HEK293 (cell line): Measurements from ENCODE around the gene LFNG.
A peak's percentile ranks its signal among the peaks of the same experiment; 100 is the strongest.

ENCODE experiments used
- BCL11A ChIP-seq: fragments of 450-650 bp; formaldehyde crosslinking; IDR thresholded peaks from 2 replicates; pipeline ENCODE4 v1.5.1; 2016; ENCODE audit warnings: low read depth, missing biosample characterization, missing genetic modification characterization
- EGR2 ChIP-seq: fragments of 450-650 bp; formaldehyde crosslinking; IDR thresholded peaks from 2 replicates; pipeline ENCODE4 v1.5.1; 2016; ENCODE audit warnings: low read depth, missing biosample characterization, missing genetic modification characterization
- GLIS2 ChIP-seq: fragments of 450-650 bp; formaldehyde crosslinking; IDR thresholded peaks from 2 replicates; pipeline ENCODE4 v1.5.1; 2016; ENCODE audit warnings: missing biosample characterization, missing genetic modification characterization
- HOXC10 ChIP-seq: sonication (generic); formaldehyde crosslinking; IDR thresholded peaks from 2 replicates; pipeline ENCODE4 v1.8.1; 2023; ENCODE audit warnings: mild to moderate bottlenecking, missing genetic modification reagents
- MEIS1 ChIP-seq: sonication (generic); formaldehyde crosslinking; IDR thresholded peaks from 2 replicates; pipeline ENCODE4 v1.8.1; 2022; ENCODE audit warnings: missing genetic modification reagents, mild to moderate bottlenecking, borderline replicate concordance
- MYNN ChIP-seq: fragments of 450-650 bp; formaldehyde crosslinking; IDR thresholded peaks from 2 replicates; pipeline ENCODE4 v1.5.1; 2016; ENCODE audit warnings: missing biosample characterization, missing genetic modification characterization, borderline replicate concordance
- MZF1 ChIP-seq: fragments of 450-650 bp; formaldehyde crosslinking; IDR thresholded peaks from 2 replicates; pipeline ENCODE4 v1.5.1; 2017; ENCODE audit warnings: missing biosample characterization, missing genetic modification characterization, borderline replicate concordance
- ZBTB48 ChIP-seq: fragments of 450-650 bp; formaldehyde crosslinking; IDR thresholded peaks from 2 replicates; pipeline ENCODE4 v1.5.1; 2016; ENCODE audit warnings: missing biosample characterization, missing genetic modification characterization
- ZFP41 ChIP-seq: fragments of 450-650 bp; formaldehyde crosslinking; IDR thresholded peaks from 2 replicates; pipeline ENCODE4 v1.5.1; 2016; ENCODE audit warnings: missing biosample characterization, missing genetic modification characterization, borderline replicate concordance
- ZFP69B ChIP-seq: fragments of 450-650 bp; formaldehyde crosslinking; IDR thresholded peaks from 2 replicates; pipeline ENCODE4 v1.5.1; 2016; ENCODE audit warnings: missing biosample characterization, missing genetic modification characterization
- ZNF324 ChIP-seq: fragments of 450-650 bp; formaldehyde crosslinking; IDR thresholded peaks from 2 replicates; pipeline ENCODE4 v1.5.1; 2016; ENCODE audit warnings: missing biosample characterization, missing genetic modification characterization
- ZNF341 ChIP-seq: fragments of 450-650 bp; formaldehyde crosslinking; IDR thresholded peaks from 2 replicates; pipeline ENCODE4; 2016; ENCODE audit warnings: low read depth, missing biosample characterization, missing genetic modification characterization
- ZNF560 ChIP-seq: fragments of 450-650 bp; formaldehyde crosslinking; IDR thresholded peaks from 2 replicates; pipeline ENCODE4 v1.5.1; 2017; ENCODE audit warnings: missing biosample characterization, missing genetic modification characterization, borderline replicate concordance
- ZNF610 ChIP-seq: fragments of 450-650 bp; formaldehyde crosslinking; IDR thresholded peaks from 2 replicates; pipeline ENCODE4 v1.5.1; 2016; ENCODE audit warnings: missing biosample characterization, missing genetic modification characterization, borderline replicate concordance
- ZNF677 ChIP-seq: fragments of 450-650 bp; IDR thresholded peaks from 2 replicates; pipeline ENCODE4 v1.5.0; 2018; ENCODE audit warnings: missing biosample characterization, mild to moderate bottlenecking, missing genetic modification characterization, moderate library complexity
- ZNF843 ChIP-seq: fragments of 450-650 bp; formaldehyde crosslinking; IDR thresholded peaks from 2 replicates; pipeline ENCODE4 v1.5.1; 2016; ENCODE audit warnings: missing biosample characterization, missing genetic modification characterization
- TF ChIP-seq, protein P1 (sequence below): fragments of 450-650 bp; formaldehyde crosslinking; IDR thresholded peaks from 2 replicates; pipeline ENCODE4 v1.5.1; 2016; ENCODE audit warnings: missing biosample characterization, missing genetic modification characterization
- TF ChIP-seq, protein P2 (sequence below): fragments of 450-650 bp; formaldehyde crosslinking; conservative IDR thresholded peaks from 2 replicates; pipeline ENCODE4 v1.5.1; 2016; ENCODE audit warnings: low read depth, missing biosample characterization, missing genetic modification characterization
- TF ChIP-seq, protein P3 (sequence below): fragments of 450-650 bp; formaldehyde crosslinking; IDR thresholded peaks from 2 replicates; pipeline ENCODE4 v1.5.1; 2016; ENCODE audit warnings: missing biosample characterization, missing genetic modification characterization
- TF ChIP-seq, protein P4 (sequence below): fragments of 450-650 bp; formaldehyde crosslinking; IDR thresholded peaks from 2 replicates; pipeline ENCODE4 v1.5.1; 2017; ENCODE audit warnings: missing biosample characterization, missing genetic modification characterization

LFNG gene

DNA sequence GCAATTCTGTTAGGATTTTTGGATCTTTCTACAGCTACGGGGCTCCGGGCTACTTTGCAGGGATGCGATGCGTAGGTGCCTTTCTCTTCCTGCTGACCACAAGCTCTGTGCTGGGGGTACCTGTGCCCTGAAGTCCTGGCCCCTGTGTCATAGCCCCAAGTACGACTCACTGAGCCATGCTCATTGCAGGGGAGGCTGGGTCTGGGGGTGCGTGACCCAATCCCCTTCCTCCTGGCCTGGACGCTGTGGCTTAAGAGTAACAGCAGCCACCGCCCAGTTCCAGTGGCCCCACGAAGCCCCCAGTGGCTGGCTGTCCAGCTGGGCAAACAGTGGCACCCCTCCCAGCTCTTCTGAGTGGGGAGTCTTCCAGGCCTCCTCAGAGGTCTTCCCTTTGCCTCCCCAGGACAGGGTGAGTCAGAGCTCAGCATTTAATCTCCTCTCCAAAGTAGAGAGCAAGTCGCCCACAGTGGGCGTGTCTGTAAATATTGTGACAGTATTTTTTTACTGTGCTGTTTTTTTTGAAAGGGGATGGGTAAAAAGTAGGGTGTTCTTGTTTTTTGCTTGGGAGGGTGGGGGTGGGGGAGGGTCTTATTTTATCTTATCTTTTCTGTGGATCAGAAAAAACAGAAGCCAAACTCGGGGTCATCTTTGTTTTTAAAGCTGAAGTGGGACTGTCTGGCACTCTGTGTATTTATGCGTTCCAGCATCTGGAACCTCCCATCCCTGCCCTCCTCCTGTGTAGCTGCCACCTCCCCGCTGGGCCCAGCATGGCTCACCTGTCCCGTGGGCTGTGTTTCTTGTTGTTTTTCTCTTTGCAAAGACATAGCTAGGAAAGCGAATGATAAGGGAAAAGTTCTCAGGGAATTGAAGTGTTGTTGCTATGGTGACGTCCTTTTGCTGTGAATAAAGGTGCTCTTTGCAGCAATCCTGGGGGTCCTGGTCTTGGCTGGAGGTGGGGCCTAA, 8.2 kb downstream of the LFNG start (continued):
- TF ChIP-seq, protein P1, sequence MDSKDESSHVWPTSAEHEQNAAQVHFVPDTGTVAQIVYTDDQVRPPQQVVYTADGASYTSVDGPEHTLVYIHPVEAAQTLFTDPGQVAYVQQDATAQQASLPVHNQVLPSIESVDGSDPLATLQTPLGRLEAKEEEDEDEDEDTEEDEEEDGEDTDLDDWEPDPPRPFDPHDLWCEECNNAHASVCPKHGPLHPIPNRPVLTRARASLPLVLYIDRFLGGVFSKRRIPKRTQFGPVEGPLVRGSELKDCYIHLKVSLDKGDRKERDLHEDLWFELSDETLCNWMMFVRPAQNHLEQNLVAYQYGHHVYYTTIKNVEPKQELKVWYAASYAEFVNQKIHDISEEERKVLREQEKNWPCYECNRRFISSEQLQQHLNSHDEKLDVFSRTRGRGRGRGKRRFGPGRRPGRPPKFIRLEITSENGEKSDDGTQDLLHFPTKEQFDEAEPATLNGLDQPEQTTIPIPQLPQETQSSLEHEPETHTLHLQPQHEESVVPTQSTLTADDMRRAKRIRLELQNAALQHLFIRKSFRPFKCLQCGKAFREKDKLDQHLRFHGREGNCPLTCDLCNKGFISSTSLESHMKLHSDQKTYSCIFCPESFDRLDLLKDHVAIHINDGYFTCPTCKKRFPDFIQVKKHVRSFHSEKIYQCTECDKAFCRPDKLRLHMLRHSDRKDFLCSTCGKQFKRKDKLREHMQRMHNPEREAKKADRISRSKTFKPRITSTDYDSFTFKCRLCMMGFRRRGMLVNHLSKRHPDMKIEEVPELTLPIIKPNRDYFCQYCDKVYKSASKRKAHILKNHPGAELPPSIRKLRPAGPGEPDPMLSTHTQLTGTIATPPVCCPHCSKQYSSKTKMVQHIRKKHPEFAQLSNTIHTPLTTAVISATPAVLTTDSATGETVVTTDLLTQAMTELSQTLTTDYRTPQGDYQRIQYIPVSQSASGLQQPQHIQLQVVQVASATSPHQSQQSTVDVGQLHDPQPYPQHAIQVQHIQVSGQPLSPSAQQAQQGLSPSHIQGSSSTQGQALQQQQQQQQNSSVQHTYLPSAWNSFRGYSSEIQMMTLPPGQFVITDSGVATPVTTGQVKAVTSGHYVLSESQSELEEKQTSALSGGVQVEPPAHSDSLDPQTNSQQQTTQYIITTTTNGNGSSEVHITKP (tag by site-specific recombination) = no peak
- TF ChIP-seq, protein P2, sequence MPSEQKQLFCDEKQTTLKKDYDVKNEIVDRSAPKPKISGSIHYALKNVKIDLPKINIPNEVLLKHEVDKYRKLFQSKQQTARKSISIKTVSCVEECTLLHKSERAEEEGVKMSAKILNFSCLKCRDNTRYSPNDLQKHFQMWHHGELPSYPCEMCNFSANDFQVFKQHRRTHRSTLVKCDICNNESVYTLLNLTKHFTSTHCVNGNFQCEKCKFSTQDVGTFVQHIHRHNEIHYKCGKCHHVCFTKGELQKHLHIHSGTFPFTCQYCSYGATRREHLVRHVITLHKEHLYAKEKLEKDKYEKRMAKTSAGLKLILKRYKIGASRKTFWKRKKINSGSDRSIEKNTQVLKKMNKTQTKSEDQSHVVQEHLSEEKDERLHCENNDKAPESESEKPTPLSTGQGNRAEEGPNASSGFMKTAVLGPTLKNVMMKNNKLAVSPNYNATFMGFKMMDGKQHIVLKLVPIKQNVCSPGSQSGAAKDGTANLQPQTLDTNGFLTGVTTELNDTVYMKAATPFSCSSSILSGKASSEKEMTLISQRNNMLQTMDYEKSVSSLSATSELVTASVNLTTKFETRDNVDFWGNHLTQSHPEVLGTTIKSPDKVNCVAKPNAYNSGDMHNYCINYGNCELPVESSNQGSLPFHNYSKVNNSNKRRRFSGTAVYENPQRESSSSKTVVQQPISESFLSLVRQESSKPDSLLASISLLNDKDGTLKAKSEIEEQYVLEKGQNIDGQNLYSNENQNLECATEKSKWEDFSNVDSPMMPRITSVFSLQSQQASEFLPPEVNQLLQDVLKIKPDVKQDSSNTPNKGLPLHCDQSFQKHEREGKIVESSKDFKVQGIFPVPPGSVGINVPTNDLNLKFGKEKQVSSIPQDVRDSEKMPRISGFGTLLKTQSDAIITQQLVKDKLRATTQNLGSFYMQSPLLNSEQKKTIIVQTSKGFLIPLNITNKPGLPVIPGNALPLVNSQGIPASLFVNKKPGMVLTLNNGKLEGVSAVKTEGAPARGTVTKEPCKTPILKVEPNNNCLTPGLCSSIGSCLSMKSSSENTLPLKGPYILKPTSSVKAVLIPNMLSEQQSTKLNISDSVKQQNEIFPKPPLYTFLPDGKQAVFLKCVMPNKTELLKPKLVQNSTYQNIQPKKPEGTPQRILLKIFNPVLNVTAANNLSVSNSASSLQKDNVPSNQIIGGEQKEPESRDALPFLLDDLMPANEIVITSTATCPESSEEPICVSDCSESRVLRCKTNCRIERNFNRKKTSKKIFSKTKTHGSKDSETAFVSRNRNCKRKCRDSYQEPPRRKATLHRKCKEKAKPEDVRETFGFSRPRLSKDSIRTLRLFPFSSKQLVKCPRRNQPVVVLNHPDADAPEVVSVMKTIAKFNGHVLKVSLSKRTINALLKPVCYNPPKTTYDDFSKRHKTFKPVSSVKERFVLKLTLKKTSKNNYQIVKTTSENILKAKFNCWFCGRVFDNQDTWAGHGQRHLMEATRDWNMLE (tag by site-specific recombination) = no peak
- TF ChIP-seq GLIS2 (peak; percentile 72), MEIS1 (CRISPR knock-in tag) (no peak), EGR2 (tag by site-specific recombination) (peak; percentile 36; the same call in 1 of the 2 replicates), MZF1 (tag by site-specific recombination) (no peak), ZNF843 (tag by site-specific recombination) (no peak), ZNF324 (tag by site-specific recombination) (no peak), ZNF560 (no peak), ZNF341 (tag by site-specific recombination) (peak; percentile 49; the same call in 1 of the 2 replicates), MYNN (tag by site-specific recombination) (no peak), ZNF677 (tag by site-specific recombination) (no peak), BCL11A (tag by site-specific recombination) (no peak), ZBTB48 (tag by site-specific recombination) (no peak), ZFP69B (tag by site-specific recombination) (no peak), HOXC10 (CRISPR knock-in tag) (no peak), ZNF610 (tag by site-specific recombination) (no peak), ZFP41 (tag by site-specific recombination) (no peak)
- TF ChIP-seq, protein P3, sequence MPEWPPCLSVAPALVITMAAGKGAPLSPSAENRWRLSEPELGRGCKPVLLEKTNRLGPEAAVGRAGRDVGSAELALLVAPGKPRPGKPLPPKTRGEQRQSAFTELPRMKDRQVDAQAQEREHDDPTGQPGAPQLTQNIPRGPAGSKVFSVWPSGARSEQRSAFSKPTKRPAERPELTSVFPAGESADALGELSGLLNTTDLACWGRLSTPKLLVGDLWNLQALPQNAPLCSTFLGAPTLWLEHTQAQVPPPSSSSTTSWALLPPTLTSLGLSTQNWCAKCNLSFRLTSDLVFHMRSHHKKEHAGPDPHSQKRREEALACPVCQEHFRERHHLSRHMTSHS (tag by site-specific recombination) = no peak
- TF ChIP-seq, protein P4, sequence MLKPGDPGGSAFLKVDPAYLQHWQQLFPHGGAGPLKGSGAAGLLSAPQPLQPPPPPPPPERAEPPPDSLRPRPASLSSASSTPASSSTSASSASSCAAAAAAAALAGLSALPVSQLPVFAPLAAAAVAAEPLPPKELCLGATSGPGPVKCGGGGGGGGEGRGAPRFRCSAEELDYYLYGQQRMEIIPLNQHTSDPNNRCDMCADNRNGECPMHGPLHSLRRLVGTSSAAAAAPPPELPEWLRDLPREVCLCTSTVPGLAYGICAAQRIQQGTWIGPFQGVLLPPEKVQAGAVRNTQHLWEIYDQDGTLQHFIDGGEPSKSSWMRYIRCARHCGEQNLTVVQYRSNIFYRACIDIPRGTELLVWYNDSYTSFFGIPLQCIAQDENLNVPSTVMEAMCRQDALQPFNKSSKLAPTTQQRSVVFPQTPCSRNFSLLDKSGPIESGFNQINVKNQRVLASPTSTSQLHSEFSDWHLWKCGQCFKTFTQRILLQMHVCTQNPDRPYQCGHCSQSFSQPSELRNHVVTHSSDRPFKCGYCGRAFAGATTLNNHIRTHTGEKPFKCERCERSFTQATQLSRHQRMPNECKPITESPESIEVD (tag by site-specific recombination) = no peak
